ENCODE results near the gene ZNF487.

ZNF487 gene

DNA sequence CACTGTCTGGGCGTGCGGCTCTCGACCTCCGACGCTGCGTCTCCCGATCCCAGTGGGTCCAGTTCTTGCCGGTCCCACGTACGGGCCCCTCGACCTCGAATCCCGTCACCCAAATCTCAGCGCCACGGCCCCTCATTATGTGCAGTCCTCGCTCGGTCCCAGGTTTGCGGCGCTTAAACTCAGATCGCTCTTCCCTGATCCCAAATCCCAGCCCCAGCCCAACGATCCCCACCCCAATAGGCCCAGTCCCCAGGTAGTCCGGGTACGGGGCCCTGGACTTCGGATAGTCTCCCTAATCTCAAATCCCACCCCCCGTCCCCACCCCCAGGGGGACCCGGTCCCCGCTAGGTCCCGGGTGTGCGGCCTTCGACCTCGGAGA lies 28.6 kb upstream of the ZNF487 start:
- no peak for ATAC-seq
- TF ChIP-seq SNAI2 (CRISPR knock-in tag; IDR thresholded peaks at IDR 0.05), result no peak
- no peak for TF ChIP-seq GLIS3 (CRISPR knock-in tag; IDR thresholded peaks at IDR 0.05)
- TF ChIP-seq ARNTL (CRISPR knock-in tag; IDR thresholded peaks at IDR 0.05; ENCODE audit: borderline replicate concordance, low read depth), result no peak
- no peak for TF ChIP-seq ESRRG (CRISPR knock-in tag; IDR thresholded peaks at IDR 0.05)
- TF ChIP-seq ZFP3 (CRISPR knock-in tag; IDR thresholded peaks at IDR 0.05), result no peak

DNA sequence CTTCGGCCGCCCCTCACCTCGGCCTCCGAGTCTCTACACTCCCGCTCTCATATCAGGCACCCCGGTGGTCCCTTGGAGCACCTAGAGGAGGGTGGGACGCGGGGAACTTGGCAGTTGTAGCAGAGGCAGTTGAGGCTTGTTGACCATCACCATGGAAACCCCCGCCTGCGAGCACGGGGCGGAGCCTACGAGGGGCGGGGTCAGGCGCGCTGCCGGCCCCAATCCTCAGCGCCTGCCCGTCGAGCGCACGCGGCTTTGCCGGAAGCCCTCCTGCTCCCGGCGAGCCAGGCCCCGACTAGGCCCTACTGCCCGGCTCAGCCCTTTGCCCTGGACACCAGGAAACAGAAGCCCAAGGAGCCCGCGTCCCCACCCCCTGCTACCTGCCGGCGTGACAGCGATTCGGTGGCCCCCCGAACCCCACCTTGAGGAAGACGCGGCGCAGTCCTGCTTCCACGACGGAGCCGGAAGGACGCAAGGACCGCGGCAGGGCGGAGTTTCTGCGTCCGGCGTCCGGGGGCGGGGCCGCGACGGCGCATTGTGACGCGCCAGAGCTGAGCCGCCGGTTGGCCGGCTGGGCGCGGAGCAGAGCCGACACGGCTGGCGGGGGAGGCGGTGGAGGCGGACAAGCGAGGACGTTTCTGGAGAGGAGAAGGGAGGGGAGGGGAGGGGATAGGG lies 28.1 kb upstream of the ZNF487 start, which contains the start of gene HNRNPF:
HNRNPF (minus strand) TSS at position 477 of the 675 bp plus-strand sequence. CDS start 21,302 bp downstream, outside the sequence.
- peak; percentile 86 for ATAC-seq
- TF ChIP-seq, protein P1, sequence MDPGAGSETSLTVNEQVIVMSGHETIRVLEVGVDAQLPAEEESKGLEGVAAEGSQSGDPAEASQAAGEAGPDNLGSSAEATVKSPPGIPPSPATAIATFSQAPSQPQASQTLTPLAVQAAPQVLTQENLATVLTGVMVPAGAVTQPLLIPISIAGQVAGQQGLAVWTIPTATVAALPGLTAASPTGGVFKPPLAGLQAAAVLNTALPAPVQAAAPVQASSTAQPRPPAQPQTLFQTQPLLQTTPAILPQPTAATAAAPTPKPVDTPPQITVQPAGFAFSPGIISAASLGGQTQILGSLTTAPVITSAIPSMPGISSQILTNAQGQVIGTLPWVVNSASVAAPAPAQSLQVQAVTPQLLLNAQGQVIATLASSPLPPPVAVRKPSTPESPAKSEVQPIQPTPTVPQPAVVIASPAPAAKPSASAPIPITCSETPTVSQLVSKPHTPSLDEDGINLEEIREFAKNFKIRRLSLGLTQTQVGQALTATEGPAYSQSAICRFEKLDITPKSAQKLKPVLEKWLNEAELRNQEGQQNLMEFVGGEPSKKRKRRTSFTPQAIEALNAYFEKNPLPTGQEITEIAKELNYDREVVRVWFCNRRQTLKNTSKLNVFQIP (CRISPR knock-in tag; IDR thresholded peaks at IDR 0.05; ENCODE audit: borderline replicate concordance, low read depth), result 0 out of 2 replicates have a peak, but pooled peaks have one; percentile 28
- peak; percentile 50 for TF ChIP-seq ZFP3 (CRISPR knock-in tag; IDR thresholded peaks at IDR 0.05)
- TF ChIP-seq, protein P2, sequence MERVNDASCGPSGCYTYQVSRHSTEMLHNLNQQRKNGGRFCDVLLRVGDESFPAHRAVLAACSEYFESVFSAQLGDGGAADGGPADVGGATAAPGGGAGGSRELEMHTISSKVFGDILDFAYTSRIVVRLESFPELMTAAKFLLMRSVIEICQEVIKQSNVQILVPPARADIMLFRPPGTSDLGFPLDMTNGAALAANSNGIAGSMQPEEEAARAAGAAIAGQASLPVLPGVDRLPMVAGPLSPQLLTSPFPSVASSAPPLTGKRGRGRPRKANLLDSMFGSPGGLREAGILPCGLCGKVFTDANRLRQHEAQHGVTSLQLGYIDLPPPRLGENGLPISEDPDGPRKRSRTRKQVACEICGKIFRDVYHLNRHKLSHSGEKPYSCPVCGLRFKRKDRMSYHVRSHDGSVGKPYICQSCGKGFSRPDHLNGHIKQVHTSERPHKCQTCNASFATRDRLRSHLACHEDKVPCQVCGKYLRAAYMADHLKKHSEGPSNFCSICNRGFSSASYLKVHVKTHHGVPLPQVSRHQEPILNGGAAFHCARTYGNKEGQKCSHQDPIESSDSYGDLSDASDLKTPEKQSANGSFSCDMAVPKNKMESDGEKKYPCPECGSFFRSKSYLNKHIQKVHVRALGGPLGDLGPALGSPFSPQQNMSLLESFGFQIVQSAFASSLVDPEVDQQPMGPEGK (CRISPR knock-in tag; IDR thresholded peaks at IDR 0.05; ENCODE audit: borderline replicate concordance), result no peak
- TF ChIP-seq BACH2 (CRISPR knock-in tag; IDR thresholded peaks at IDR 0.05; ENCODE audit: borderline replicate concordance), result no peak
- no peak for TF ChIP-seq TCF4 (CRISPR knock-in tag; IDR thresholded peaks at IDR 0.05; ENCODE audit: borderline replicate concordance)
- TF ChIP-seq GLIS3 (CRISPR knock-in tag; IDR thresholded peaks at IDR 0.05), result peak; percentile 74; the same call in 1 of the 2 replicates
- TF ChIP-seq CSDC2 (CRISPR knock-in tag; IDR thresholded peaks at IDR 0.05), result peak; percentile 91; the same call in 1 of the 2 replicates

DNA sequence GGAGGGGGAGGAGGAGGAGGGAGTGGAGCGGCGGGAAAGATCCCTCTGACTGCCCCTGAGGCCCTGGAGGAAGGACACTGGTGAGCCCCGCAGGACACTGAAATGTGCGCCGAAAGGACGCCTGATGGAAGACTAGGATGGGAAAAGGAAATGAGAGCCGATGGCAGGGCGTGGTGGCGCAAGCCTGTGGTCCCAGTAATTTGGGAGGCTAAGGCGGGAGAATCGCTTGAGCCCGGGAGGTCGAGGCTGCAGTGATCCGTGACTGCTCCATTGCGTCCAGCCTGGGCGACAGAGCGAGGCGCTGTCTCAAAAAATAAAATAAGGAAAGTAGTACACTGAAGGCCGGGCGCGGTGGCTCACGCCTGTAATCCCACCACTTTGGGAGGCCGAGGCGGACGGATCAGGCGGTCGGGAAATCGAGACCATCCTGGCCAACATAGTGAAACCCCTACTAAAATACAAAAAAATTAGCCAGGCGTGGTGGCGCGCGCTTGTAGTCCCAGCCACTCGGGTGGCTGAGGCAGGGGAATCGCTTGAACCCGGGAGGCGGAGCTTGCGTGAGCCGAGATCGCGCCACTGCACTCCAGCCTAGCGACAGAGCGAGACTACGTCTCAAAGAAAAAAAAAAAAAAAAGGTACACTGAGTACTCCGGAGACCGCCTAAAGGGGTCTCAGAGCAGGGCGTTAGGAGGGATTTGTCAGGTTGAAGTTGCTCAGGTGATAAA lies 27.4 kb upstream of the ZNF487 start:
- ATAC-seq, result peak; percentile 2
- TF ChIP-seq ZC3H10 (CRISPR knock-in tag; IDR thresholded peaks at IDR 0.05) (no peak), ESRRG (CRISPR knock-in tag; IDR thresholded peaks at IDR 0.05) (no peak), CSDC2 (CRISPR knock-in tag; IDR thresholded peaks at IDR 0.05) (no peak), PPARA (CRISPR knock-in tag; IDR thresholded peaks at IDR 0.05; ENCODE audit: borderline replicate concordance) (no peak), ZNF565 (CRISPR knock-in tag; conservative IDR thresholded peaks at IDR 0.05; ENCODE audit: low read depth) (no peak), ZFP3 (CRISPR knock-in tag; IDR thresholded peaks at IDR 0.05) (0 out of 2 replicates have a peak, but pooled peaks have one; percentile 15), ZNF70 (CRISPR knock-in tag; IDR thresholded peaks at IDR 0.05) (0 out of 2 replicates have a peak, but pooled peaks have one; percentile 41), GLIS3 (CRISPR knock-in tag; IDR thresholded peaks at IDR 0.05) (no peak), TCF4 (CRISPR knock-in tag; IDR thresholded peaks at IDR 0.05; ENCODE audit: borderline replicate concordance) (no peak), BACH2 (CRISPR knock-in tag; IDR thresholded peaks at IDR 0.05; ENCODE audit: borderline replicate concordance) (no peak), OSR1 (CRISPR knock-in tag; IDR thresholded peaks at IDR 0.05) (no peak)
- TF ChIP-seq, protein P3, sequence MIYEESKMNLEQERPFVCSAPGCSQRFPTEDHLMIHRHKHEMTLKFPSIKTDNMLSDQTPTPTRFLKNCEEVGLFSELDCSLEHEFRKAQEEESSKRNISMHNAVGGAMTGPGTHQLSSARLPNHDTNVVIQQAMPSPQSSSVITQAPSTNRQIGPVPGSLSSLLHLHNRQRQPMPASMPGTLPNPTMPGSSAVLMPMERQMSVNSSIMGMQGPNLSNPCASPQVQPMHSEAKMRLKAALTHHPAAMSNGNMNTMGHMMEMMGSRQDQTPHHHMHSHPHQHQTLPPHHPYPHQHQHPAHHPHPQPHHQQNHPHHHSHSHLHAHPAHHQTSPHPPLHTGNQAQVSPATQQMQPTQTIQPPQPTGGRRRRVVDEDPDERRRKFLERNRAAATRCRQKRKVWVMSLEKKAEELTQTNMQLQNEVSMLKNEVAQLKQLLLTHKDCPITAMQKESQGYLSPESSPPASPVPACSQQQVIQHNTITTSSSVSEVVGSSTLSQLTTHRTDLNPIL (CRISPR knock-in tag; IDR thresholded peaks at IDR 0.05; ENCODE audit: low read depth), result no peak
- TF ChIP-seq, protein P4, sequence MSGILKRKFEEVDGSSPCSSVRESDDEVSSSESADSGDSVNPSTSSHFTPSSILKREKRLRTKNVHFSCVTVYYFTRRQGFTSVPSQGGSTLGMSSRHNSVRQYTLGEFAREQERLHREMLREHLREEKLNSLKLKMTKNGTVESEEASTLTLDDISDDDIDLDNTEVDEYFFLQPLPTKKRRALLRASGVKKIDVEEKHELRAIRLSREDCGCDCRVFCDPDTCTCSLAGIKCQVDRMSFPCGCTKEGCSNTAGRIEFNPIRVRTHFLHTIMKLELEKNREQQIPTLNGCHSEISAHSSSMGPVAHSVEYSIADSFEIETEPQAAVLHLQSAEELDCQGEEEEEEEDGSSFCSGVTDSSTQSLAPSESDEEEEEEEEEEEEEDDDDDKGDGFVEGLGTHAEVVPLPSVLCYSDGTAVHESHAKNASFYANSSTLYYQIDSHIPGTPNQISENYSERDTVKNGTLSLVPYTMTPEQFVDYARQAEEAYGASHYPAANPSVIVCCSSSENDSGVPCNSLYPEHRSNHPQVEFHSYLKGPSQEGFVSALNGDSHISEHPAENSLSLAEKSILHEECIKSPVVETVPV (CRISPR knock-in tag; IDR thresholded peaks at IDR 0.05), result no peak
- TF ChIP-seq, protein P5, sequence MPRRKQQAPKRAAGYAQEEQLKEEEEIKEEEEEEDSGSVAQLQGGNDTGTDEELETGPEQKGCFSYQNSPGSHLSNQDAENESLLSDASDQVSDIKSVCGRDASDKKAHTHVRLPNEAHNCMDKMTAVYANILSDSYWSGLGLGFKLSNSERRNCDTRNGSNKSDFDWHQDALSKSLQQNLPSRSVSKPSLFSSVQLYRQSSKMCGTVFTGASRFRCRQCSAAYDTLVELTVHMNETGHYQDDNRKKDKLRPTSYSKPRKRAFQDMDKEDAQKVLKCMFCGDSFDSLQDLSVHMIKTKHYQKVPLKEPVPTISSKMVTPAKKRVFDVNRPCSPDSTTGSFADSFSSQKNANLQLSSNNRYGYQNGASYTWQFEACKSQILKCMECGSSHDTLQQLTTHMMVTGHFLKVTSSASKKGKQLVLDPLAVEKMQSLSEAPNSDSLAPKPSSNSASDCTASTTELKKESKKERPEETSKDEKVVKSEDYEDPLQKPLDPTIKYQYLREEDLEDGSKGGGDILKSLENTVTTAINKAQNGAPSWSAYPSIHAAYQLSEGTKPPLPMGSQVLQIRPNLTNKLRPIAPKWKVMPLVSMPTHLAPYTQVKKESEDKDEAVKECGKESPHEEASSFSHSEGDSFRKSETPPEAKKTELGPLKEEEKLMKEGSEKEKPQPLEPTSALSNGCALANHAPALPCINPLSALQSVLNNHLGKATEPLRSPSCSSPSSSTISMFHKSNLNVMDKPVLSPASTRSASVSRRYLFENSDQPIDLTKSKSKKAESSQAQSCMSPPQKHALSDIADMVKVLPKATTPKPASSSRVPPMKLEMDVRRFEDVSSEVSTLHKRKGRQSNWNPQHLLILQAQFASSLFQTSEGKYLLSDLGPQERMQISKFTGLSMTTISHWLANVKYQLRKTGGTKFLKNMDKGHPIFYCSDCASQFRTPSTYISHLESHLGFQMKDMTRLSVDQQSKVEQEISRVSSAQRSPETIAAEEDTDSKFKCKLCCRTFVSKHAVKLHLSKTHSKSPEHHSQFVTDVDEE (CRISPR knock-in tag; IDR thresholded peaks at IDR 0.05), result no peak

All from SK-N-SH treated with all-trans-retinoic acid at 6 μM for 48 hours (cell line).